GM12801 (cell line): ENCODE data around the gene EPGN.

Experiments
- TF ChIP-seq, protein P1 (sequence below): IDR thresholded peaks from one replicate; pipeline ENCODE4 v1.5.1; 2011; ENCODE audit warnings: control low read depth; ENCODE audit not compliant: insufficient read length; ENCODE audit errors: extremely low read depth

Gene EPGN

DNA sequence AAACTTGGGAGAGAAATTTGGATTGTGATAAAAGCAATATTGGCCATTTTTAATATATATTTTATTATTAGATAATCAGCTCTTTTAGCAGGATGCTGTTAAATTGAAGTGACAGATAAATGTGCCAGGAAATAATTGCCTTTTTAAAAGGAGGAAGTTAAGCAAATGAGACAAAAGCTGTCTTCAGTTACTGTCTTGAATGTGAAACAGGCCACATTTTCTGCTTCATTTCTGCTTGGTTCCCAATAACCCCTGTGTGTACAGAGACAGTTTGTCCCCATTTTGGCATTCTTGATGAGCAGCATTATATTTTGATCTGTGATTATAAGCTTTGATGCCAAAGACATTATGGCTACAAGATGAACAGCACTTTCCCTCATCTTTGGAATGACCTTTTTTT lies 953 bp downstream of the EPGN start:
- TF ChIP-seq, protein P1, sequence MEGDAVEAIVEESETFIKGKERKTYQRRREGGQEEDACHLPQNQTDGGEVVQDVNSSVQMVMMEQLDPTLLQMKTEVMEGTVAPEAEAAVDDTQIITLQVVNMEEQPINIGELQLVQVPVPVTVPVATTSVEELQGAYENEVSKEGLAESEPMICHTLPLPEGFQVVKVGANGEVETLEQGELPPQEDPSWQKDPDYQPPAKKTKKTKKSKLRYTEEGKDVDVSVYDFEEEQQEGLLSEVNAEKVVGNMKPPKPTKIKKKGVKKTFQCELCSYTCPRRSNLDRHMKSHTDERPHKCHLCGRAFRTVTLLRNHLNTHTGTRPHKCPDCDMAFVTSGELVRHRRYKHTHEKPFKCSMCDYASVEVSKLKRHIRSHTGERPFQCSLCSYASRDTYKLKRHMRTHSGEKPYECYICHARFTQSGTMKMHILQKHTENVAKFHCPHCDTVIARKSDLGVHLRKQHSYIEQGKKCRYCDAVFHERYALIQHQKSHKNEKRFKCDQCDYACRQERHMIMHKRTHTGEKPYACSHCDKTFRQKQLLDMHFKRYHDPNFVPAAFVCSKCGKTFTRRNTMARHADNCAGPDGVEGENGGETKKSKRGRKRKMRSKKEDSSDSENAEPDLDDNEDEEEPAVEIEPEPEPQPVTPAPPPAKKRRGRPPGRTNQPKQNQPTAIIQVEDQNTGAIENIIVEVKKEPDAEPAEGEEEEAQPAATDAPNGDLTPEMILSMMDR = no peak

DNA sequence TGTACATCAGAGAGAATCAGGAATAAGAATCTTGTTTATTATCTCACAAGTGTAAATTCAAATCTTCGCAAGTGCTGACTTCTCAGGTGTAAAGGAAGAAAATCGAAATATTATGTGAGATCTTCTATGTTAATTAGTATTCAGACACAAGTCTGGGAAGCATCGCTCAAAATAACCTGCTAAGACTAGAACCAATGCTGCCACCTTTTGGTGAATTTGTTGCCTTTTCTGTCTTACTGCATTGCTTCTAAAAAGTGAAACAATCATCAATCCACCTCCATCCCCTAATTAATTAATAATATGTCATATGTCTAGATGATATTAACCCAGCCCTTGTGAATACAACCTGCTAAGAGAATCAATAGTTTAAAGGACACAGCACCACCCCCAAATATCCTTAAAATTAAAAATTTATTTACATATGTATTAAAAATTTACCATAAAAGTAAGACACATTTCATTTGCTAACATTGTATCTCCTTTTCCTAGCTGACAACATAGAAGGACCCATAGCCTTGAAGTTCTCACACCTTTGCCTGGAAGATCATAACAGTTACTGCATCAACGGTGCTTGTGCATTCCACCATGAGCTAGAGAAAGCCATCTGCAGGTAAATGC lies 3.5 kb downstream of the EPGN start:
- TF ChIP-seq, protein P1 = no peak

DNA sequence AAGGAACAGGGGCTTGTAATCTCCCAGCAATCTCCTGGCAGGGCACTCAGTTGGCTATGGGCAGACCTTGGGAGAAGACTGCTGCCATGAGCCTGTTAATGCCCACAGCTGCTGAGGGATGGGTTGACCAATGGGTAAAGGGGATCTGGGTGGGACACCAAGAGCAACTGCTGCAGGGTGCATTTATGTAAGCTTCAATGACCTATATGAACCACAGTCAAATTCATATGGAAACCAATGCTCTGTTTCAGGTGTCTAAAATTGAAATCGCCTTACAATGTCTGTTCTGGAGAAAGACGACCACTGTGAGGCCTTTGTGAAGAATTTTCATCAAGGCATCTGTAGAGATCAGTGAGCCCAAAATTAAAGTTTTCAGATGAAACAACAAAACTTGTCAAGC lies 6.1 kb downstream of the EPGN start:
- TF ChIP-seq, protein P1 = no peak

DNA sequence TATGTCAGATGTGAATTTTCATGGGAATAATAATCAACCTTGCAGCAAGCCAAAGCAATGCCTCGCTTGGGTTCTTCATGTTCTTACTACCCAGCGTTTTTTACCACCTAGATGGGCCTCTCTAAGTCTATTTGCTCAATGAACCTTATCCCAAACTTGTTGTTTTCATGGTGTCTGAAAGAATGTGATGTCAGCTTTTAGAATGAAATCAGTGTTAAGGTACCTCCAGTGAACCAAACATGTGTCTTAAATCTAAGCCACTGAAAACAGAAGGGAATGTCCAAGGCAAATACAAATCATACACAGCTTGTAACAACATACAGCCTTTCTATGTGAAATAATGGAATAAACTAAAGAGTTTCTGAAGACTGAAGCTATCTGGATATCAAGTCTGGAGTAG lies 6.7 kb downstream of the EPGN start:
- TF ChIP-seq, protein P1 = no peak

DNA sequence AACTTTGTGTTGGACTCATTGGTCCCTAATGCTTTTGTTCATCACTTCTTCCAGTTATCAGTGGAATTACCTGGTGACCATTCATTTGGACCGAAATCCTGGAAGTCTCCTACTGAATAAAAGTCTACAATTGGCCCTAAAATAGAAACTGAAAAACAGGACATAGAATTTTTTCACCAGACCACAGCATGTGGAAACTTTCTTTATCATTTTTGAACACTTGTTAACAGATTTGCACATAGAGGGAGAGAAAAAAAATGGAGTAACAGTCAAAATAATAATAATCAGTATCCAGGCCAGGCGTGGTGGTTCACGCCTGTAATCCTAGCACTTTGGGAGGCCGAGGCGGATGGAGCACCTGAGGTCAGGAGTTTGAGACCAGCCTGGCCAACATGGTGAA lies 7.1 kb downstream of the EPGN start:
- TF ChIP-seq, protein P1 = no peak

DNA sequence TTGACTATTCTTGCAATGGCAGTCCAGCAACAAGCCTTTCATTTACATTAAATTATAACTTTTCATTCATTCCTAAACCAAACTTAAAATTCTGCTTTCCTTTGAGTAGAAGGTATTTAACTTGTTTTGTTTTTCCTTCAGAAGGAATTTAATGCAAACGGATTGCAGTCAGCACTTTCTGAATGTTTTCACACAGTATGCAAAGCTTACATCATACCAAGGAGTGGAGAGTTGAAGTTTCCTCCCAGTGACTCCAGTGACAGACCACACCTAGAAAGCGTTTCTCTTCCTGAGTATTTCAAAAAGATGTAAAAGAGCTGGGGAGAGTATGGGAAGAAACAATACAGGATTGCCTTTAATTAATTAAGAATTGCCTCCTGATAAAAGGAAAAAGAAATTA lies 8.1 kb downstream of the EPGN start:
- TF ChIP-seq, protein P1 = no peak

DNA sequence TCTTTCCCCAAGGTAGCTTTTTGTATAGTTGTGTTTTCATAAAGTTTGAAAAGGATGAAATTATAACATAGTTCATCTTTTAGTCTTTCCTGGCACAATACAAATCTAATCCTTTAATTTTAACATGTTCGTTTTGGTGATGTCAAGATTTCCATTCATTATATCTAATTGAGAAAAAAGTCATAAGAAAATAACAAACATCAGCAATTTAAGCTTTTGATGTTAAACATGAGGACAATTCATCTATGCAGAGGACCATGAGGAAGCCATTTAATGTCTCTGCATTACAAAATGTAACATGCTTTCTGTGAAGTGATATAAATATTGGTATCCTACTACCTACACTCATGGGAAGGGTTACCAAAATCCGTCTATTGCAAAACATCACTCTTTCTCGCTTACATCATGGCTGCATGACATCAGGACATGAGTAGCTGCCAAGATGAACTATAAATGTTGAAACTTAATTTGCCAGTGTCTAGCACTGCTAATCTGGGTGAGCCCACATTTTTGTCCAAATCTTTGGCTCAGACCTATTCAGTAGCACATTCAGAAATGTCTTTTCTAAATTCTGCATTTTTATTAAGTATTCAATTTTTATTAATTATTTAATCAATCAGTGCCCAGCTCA lies 9.5 kb downstream of the EPGN start:
- TF ChIP-seq, protein P1 = no peak
